Left renal pelvis (tissue), 4 donors: ENCODE results near the gene ZFP30. TPM values are rescaled to one million over a fixed set of nuclear protein-coding genes. Genes with fewer than 3 reads are reported as not detected.
"Not testable (repeated sequence)": the region's sequence is repeated elsewhere in the genome, so short reads cannot be mapped to it uniquely, and the experiment has no call there.

ENCODE experiments used
- DNase-seq, 4 donors: peaks; one replicate each; pipeline ENCODE4 v3.0.0-alpha.2; 2013; ENCODE audit warnings: low read depth in 4 of 4, low spot score in 3 of 4
- polyA plus RNA-seq, 4 donors: library from polyadenylated mRNA; unstranded; fragments of 120-200 nt; gene quantifications; one replicate each; pipeline ENCODE4 v1.2.1, GENCODE V29; 2013; ENCODE audit not compliant: insufficient read length in 4 of 4

Gene ZFP30
- polyA plus RNA-seq: 10 to 100 TPM; 21.1 to 26.2 (median 23.5) TPM

GRCh38 chr19:37655301-37655688 is at the start of gene ZFP30:
ZFP30 (minus strand) TSS chr19:37655465; CDS start chr19:37647822, 7,643 bp downstream.
- DNase-seq: peak; percentile 37 to 82 (median 68)

GRCh38 chr19:37699057-37699456 is 43.8 kb upstream of the ZFP30 start:
- no peak for DNase-seq

GRCh38 chr19:37698216-37698615 is 43.0 kb upstream of the ZFP30 start:
- DNase-seq: no peak

GRCh38 chr19:37695144-37695899 is 40.1 kb upstream of the ZFP30 start:
- DNase-seq: no peak

- no peak for DNase-seq
Observed at GRCh38 chr19:37692956-37693620, 37.8 kb upstream of the ZFP30 start.

GRCh38 chr19:37691881-37692504 is 36.7 kb upstream of the ZFP30 start:
- peak; percentile 68 to 78 (median 72) for DNase-seq

GRCh38 chr19:37683520-37683919 is 28.3 kb upstream of the ZFP30 start:
- DNase-seq: no peak

- DNase-seq: no peak
Observed at GRCh38 chr19:37669450-37669914, 14.2 kb upstream of the ZFP30 start.

GRCh38 chr19:37657157-37657556 is 1.9 kb upstream of the ZFP30 start:
- not testable (repeated sequence) for DNase-seq

GRCh38 chr19:37655689-37656371 is 565 bp upstream of the ZFP30 start:
- DNase-seq: peak; percentile 73 to 82 (median 76)

GRCh38 chr19:37654629-37655300 is 500 bp downstream of the ZFP30 start:
- peak; percentile 26 to 43 (median 30) for DNase-seq

- DNase-seq: peak in 1 of 4 donors; percentile 6
Observed at GRCh38 chr19:37654118-37654517, 1.1 kb downstream of the ZFP30 start.

GRCh38 chr19:37635076-37636056 is 19.9 kb downstream of the ZFP30 start:
- no peak for DNase-seq

- DNase-seq: peak in 1 of 4 donors; percentile 62
Observed at GRCh38 chr19:37594982-37595382, 60.3 kb downstream of the ZFP30 start.

GRCh38 chr19:37594304-37594981 is 60.8 kb downstream of the ZFP30 start, which contains the start of the genes ZNF540 and ZNF571:
ZNF540 (plus strand) TSS chr19:37594876; CDS start chr19:37598448, 3,572 bp downstream.
ZNF571 (minus strand) TSS chr19:37594792; CDS start chr19:37586676, 8,116 bp downstream.
- DNase-seq: peak; percentile 87 to 93 (median 90)

- DNase-seq: peak in 1 of 4 donors; percentile 48
Observed at GRCh38 chr19:37593996-37594303, 61.3 kb downstream of the ZFP30 start.

GRCh38 chr19:37583340-37583739 is 71.9 kb downstream of the ZFP30 start:
- no peak for DNase-seq

GRCh38 chr19:37572203-37572602 is 83.1 kb downstream of the ZFP30 start:
- no peak for DNase-seq

GRCh38 chr19:37565370-37565669 is 89.9 kb downstream of the ZFP30 start:
- no peak for DNase-seq
